NCI-H526 (cell line): ENCODE results near the gene EVA1C.
"Not testable (repeated sequence)": the region's sequence is repeated elsewhere in the genome, so short reads cannot be mapped to it uniquely, and the experiment has no call there.

Experiments
- DNase-seq, 2 experiments: peaks; one replicate each; lab custom pipeline; 2025; lab: John Stamatoyannopoulos, UW

The EVA1C gene

DNA sequence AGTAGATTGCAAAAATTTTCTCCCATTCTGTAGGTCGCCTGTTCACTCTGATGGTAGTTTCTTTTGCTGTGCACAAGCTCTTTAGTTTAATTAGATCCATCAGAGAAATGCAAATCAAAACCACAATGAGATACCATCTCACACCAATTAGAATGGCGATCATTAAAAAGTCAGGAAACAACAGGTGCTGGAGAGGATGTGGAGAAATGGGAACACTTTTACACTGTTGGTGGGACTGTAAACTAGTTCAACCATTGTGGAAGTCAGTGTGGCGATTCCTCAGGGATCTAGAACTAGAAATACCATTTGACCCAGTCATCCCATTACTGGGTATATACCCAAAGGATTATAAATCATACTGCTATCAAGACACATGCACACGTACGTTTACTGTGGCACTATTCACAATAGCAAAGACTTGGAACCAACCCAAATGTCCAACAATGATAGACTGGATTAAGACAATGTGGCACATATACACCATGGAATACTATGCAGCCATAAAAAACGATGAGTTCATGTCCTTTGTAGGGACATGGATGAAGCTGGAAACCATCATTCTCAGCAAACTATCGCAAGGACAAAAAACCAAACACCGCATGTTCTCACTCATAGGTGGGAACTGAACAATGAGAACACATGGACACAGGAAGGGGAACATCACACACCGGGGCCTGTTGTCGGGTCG, 21.8 kb upstream of the EVA1C start:
- not testable (repeated sequence) for DNase-seq

DNA sequence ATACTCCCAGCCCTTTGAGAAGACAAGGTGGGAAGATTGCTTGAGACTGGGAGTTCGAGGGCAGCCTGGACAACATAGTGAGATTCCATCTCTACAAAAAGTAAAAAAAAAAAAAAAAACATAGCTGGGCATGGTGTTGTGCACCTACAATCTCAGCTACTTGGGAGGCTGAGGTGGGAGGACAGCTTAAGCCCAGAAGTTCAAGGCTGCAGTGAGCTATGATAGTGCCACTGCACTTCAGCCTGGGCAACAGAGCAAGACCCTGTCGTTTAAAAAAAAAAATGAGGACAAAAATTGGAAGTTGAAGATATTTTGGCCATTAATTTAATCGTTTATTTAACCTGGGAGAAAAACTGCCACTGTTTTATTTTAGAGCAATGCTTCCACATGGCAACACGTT, 20.8 kb upstream of the EVA1C start:
- no peak for DNase-seq

DNA sequence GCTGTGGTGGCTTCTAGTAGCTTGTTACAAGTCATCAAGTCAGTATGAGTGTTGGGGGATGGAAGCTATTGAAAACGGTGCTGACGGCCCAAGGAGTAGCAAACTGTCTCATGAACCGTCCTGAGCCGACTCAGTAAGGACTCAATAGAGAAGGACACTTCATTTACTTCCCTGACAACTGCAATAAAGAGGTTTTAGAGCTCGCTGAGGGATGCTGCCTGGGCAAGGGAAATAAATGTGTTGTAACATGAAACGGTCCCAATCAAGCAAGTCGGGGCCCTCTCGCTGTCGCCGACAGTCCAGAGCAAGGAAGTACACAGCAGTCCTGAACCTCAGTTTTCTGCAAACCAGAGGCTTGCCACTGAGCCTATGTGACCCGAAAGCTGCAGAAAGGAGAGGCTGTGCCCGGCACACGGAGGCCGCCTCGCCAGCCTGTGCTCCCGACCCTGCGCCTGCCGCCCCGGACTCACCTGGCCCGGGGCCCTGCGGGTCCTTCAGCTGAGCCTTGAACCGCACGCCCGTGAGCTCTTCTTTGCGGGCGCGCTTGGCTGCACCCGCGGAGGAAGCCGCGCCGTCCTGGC, 20.1 kb upstream of the EVA1C start:
- peak in 1 of 2 experiments; percentile 36 for DNase-seq

DNA sequence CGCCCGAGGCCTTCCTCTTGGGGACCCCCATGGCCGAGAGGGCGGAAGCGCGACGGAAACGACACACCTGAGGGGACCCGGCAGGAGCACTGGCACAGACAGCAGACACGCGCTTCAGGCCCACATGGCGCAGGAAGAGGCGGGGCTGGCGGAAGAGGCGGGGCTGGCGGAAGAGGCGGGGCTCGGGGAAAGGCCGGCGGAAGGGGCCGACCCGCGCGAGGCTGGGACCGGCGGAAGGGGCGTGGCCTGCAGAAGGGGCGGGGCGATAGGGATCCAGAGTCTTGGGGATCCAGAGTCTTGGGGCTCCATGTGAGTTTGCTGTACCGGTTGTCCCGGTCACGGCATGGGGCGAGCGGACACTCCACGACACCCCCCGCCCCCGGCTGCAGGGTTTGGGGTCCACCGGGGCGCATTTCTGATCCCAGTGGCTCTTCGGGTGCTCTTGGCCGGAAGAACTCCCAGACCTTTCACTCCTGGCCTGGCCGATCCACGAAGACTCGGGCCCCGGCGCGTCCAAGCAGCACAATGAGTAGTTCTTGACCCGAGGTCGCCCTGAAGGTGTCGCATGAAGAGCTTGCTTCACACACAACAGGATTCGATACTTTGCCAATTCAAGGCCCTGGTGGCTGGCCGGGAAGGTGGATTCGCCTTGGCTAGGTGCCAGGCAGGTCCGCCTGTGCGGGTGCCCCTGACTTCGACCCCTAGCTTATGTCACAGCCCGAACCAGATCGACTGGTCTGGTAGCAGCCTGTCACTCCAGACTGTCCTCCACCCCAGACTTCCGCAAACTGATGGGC, 19.4 kb upstream of the EVA1C start, which contains the start of gene URB1:
Gene URB1 (minus strand): TSS at position 133 of the 797 bp plus-strand sequence. CDS start 102 bp downstream, at position 31.
- peak; percentile 61 to 91 for DNase-seq

DNA sequence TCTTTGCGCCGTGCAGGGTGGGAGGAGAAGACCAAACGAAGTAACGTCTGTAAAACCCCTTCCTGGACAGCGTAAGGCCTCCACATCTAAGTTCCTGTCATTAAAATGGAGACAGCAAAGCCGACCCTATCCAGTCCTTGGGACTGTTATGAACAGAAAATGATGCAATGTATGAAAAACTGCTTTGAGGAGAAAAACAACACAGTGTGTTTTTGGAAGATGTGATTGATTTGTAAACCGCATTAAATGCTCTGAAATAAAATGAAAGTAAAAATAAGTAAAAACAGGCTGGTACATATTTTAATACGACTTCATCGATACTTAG, 18.9 kb upstream of the EVA1C start:
- no peak for DNase-seq

DNA sequence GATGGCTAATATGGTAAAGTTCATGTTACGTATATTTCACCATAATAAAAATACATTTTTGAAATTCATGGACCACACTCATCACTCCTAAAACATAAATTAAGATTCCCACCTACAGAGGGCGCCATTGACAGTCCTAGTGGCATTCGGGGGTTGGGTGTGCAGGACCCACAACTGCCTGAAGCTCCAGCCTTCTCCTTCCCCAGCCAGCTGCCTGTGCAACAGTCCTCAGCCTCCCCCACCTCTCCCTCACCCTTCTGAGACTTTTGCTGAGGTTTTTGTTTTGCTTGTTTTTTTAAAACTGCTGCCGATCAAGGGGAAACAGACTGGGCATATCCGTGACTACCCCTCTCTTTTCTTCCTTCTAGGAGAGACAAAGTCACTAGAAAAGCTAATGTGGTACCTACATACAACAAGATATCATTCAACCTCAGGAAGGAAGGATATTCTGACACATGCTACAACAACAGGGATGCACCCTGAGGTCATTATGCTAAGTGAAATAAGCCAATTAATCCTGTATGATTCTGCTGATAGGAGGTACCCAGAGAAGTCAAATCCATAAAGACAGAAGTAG, 9.2 kb upstream of the EVA1C start:
- DNase-seq: peak; percentile 58 to 88

DNA sequence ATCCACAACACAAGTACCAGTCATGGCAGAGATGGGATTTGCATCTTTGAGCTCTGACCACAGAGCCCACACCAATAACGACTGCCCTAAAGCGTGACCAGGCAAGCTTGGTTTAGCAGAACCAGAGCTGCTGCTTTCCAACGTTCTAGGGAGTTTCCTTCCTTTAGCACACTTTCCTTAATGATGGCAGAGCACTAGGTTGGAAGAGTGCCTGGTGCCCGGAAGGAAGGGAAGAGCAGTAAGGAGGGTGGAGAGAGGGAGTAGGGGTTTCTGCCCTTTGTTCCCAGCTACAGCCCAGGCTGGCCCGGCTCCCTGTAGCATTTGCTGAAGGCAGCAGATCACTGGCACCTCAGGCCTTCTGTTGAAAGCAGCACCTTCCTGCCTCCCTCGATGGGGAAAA, 6.1 kb upstream of the EVA1C start:
- peak in 1 of 2 experiments; percentile 41 for DNase-seq

DNA sequence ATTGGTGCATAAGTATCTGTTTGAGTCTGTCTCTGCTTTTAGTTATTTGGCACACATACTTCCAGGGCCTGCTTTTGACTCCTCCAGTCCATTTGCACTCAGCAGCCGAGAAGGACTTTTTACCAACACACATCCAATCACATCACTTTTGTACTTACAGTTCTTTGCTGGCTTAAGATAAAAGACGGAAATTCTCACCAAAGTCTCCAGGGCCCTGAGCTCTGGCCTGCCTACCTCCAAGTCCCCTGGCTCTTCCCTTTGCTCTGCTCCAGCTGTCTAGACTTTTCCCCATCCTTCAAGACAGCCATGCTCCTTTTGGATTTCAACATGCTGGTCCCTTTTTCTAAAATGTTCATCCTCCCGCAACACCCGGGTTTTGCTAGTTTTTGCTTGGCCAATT, 2.2 kb upstream of the EVA1C start:
- DNase-seq: no peak

DNA sequence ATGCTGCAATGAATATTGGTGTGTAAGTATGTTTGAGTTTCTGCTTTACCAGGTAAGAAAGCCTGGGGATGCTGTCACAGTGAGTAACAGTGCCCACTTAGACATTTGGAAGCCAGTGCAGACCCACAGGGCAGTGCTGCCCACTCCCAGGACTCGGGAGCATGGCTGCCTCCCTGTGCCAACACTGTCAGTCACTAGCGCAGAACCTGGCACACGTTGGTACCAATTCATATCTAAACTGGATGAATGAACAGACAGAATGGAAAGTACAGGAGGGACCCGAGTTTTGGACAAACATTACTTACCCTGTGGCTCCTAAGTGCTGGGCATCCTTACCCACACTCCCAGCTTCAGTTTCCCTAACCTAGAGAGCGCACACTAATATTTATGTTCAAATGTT, 1.6 kb upstream of the EVA1C start:
- DNase-seq: no peak

DNA sequence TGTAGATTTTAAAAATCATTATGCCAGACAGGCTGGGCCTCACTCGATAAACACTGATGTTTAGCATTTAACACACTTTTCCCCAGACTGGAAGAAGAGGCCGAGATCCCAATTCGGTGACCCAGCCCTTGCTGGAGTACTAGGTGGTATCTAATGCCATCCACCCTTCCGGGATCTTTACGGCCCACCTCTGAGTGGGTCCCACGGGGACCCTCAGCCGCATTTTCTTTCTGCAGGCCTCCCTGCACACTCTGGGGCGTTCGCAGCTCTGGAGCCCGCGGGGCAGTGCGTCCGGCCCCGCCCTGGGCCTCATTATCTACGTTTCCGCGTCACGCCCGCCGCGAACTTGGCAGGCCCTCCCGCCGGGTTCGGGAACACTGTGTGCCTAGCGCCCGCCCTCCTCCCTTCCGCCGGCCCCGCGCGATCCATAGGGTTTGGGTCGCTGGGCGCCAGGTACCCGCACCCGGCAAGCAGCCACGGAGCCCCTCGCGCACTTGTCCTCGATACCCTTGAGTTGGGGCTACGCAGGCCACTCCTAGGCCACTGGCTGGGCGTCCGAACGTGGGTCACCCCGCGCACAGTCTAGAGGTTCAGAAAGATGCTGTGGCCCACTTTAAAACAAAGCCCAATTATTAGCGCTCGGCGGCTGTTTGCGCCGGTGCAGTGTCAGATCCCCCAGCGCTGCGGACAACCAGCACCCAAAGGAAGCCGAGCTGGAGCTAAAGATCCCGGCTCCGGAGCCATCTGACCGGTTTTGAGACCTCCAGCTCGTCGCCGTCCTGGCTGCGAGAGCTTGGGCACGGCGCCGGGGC, 950 bp upstream of the EVA1C start:
- DNase-seq: peak in 1 of 2 experiments; percentile 72

DNA sequence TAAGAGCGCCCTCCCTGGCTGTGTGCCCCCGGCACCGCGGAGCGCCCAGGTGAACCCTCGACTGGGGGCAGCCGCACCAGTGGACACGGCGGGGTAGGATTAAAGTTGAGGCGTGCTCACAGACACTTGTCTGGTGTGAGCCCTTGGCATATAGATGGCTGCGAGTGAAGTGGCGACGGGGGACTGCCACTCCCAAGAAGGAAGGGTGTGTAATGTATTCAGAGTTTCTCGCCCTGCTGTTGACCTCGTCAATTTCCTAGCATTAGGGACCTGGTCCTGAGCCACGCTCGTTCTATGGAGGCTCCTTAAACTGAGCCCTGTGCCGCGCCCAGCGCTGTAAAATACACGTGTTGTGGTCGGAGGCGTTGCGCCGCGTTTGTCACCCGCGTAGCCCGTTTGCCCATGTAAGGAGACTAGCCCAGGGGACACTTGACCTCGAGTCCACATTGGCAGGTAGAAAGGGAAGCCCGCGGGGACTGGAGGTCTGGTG, 554 bp downstream of the EVA1C start:
- DNase-seq: peak in 1 of 2 experiments; percentile 65

DNA sequence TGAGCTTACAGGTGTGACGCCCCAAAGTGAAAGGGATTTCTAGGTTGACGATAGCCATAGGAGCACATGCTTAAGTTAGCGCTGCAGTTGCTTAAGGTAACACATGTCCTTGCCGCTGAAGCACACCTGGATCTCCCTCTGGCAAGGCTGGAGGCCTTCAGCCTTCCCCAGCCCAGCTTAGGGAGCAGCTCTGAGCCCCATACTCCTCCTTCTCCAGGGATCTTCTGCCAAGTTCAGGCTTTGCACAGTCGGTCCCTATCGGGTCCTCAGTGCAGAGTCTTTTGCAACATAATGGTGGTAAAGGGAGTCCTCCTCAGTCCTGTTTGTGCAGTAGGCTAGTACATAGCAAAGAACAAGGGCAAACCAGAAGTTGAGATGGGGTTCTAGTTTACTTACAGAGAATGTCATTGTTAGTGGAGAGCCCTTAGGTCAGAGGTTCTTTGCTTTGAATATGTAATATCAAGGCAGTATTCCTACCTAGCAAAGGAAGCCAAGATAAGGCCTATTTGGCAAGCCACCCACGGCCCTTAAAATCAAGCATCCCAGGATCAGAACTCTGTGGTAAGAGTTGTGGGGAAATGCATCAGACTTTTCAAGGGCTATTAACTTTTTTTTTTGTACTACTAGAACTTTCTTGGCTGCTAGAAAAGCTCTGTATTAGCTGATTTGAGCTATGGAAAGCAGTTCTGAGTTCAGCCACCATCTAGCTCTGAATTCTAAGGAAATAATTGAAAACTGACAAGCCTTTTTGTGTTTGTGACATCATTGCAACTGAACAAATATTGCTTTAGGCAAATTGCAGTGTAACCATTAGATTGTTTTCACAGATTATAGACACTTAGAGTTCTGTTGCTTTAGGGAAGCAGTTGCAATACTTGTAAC, 1.4 kb downstream of the EVA1C start:
- DNase-seq: peak; percentile 36 to 40

DNA sequence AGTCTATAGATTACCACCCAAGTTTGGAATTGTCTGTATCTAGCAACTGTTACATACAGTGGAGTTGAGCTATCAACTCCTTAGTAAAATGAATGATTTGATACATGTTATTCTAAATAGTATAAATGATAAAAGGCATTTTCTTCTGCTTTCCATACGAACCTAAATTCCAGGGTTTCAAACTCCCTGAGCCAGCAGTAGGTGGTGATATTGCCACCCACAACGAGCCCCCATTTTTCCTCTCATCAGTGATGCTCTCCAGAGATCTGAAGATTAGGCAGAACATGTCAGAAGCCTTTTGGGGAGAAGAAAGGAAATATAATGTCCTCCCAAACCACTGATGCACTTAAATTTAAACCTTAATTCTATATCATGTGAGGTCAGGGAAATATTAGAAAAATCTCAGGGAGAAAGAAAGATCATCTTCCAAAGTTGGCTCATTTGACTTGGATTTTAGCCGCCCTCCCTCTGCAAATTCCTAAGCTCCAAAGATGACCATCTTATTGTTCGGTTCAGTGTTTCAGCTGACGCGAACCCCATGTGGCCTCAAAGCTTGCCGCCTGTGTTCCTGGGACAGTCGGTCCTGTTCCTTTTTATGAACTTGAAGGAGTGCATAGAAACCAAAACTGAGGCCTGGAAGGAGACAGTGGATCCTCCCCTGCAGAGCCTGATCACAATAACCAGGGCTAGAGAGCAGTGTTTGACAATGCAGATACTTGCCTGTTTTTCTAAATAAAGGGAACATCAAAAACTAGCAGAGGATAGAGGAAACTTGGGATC, 2.3 kb downstream of the EVA1C start:
- DNase-seq: peak; percentile 36 to 53

DNA sequence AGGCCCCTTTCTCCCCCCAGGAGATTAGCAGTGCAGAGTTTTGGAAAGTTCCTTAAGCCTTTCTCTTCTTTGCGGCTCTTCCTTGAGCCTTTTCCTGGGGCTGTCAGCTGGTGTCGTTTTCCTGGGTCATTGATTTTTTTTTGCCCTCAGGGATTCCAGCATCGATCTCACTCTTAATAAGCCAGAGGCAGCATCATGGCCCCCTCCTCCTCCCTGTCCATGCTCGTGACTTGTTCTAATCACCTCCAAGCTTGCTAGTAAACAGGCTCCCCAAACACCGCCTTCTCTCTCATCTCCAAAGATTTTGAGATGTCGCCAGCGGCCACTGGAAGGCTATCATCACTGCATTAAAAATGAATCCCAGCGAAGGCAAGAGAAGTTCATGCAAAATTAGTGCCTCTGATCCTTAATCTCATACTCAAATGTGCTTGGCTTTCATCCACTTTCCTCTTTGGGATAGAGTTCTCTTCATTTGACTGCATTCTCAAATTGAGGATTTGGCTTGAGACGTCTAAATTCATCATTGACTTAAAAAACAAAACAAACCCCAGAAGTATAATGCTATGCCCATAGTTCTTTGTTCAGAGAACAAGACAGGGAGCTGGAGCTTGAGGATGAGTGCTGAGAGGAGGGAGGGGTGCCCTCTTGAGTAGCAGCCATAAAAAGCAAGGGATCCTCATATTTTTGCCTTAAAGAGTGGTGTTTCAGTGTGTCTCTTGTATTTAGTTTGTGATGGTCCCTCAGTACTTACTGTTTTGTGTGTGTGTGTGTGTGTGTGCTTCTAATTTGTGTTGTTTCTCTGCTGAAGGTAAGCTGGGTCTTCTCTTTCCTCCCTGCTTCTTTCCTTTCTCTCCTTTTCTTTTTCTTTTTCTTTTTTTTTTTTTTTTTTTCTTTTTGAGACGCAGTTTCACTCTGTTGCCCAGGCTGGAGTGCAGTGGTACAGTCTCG, 3.2 kb downstream of the EVA1C start:
- DNase-seq: no peak

DNA sequence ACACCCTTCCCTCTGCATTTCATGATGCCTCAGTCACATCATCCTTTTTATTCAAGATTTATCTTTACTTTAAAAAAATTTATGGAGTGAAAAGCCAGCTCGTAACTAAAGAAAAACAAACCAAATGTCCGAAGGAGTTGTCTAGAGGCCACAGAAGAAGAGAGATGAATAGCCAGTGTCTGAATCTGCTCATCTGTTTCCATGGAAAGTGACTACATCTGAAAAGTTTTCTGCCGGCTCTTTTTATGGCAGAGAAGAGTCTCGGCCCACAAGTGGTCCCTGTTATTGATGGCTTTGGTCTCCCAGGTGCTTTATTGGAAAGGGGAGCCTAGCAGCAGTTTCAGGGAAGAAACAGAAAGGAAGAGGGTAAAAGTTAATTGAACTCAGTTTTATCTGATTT, 5.6 kb downstream of the EVA1C start:
- no peak for DNase-seq

DNA sequence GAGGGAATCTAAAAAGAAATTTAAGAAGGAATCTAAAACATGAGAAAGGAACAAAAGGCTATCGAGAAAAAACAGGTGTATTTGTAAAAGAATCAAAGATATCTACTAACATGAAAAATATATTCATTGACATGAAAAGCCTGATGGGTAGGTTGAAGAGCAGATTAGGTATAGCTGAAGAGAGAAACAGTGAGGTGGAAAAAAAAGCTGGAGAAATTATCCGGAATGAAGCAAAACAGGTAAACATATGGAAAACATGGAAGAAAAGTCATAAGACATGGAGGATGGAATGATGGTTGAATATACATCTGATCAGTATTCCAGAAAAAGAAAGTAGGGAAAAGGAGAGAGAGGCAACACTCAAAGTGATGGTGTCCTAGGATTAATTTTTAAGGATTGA, 9.6 kb downstream of the EVA1C start:
- DNase-seq: no peak

DNA sequence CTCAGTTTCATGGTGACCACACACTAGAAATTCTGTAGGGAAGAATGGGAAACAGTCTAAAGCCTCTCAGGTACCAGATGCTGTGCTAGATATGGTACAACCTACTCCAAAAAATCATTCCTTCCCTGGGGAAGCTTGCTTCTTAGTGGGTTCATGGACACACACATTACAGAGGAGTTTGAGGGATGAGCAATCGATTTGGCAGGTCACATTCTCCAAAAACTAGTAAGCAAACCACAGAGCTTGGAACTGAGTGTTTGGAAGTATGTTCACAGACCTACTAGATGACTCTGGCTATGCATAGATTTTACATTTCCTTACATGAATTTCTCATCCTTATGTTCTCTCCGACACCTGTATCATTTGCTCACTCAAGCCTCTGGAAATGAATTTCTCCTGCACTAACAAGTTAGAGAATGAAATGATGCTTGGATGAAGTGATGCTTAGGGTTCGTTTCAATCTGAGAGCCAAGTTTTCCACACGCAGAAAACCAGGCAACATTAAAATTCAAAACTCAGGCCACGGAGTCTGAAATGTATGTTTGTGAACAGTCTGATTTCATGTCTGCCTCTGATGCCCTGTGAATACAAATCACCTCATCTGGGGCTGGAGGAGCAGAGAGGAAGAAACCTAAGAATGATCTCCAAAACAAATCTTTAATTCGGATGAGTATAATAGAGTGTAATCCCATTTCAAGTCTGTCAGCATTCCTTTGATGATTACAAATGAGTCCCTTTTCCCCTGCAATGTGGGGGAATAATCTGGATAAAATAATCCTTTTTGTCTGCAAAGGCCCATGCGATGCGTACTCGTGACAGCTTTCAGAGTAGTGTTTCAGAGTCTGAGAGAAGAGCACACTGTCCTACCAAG, 11.0 kb downstream of the EVA1C start:
- DNase-seq: no peak

DNA sequence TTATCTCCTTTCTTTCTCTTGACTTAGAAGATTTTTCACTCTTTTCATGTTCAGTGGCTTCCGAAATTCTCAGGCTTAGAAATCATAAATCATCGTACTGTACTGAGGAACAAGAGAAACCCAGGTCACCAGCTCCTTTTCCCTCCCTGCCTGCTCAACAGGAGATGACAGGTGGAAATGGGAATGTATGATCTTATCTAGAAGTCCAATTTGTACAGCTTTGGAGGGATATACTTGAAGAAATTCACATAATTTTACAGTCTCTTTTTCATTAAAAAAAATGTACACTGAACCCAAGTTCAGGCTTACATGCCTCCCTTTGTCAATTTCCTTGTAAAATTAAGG, 11.7 kb downstream of the EVA1C start:
- DNase-seq: no peak
